H9 (cell line): Measurements from ENCODE around the gene TNRC18. TPM values are rescaled to one million over a fixed set of nuclear protein-coding genes. Genes with fewer than 3 reads are reported as not detected.

Source experiments
- DNase-seq: peaks from one replicate; pipeline ENCODE4 v3.0.0-alpha.2; 2017
- H2AFZ ChIP-seq: one replicate; pipeline ENCODE4 v1.6.1; 2013; ENCODE audit warnings: mild to moderate bottlenecking, low read length, control low read depth, moderate library complexity
- H2AK5ac ChIP-seq: 2 replicates; pipeline ENCODE4 v1.6.1; 2013; ENCODE audit warnings: low read length, control low read depth, mixed read lengths; ENCODE audit not compliant: insufficient read length
- H2BK120ac ChIP-seq: one replicate; pipeline ENCODE4 v1.6.1; 2013; ENCODE audit warnings: low read depth, mild to moderate bottlenecking, low read length, control low read depth, inconsistent platforms; ENCODE audit not compliant: poor library complexity, severe bottlenecking
- H2BK12ac ChIP-seq: 2 replicates; pipeline ENCODE4 v1.6.1; 2013; ENCODE audit warnings: low read length, control low read depth, mixed read lengths, low read depth; ENCODE audit not compliant: insufficient read length
- H2BK15ac ChIP-seq: 2 replicates; pipeline ENCODE4 v1.6.1; 2013; ENCODE audit warnings: low read depth, low read length, control low read depth
- H2BK20ac ChIP-seq: one replicate; pipeline ENCODE4 v1.6.1; 2013; ENCODE audit warnings: low read depth, mild to moderate bottlenecking, low read length, control low read depth, inconsistent platforms; ENCODE audit not compliant: poor library complexity, severe bottlenecking
- H2BK5ac ChIP-seq: 2 replicates; pipeline ENCODE4 v1.6.1; 2013; ENCODE audit warnings: low read length, control low read depth, mixed read lengths; ENCODE audit not compliant: insufficient read length
- H3K14ac ChIP-seq: 2 replicates; pipeline ENCODE4 v1.6.1; 2013; ENCODE audit warnings: low read length, control low read depth; ENCODE audit not compliant: insufficient read depth
- H3K18ac ChIP-seq: 2 replicates; pipeline ENCODE4 v1.6.1; 2013; ENCODE audit warnings: low read depth, mild to moderate bottlenecking, mixed read lengths, low read length, control low read depth; ENCODE audit not compliant: insufficient read length
- H3K23ac ChIP-seq: 2 replicates; pipeline ENCODE4 v1.6.1; 2013; ENCODE audit warnings: low read length, control low read depth, mixed read lengths, low read depth; ENCODE audit not compliant: insufficient read length
- H3K23me2 ChIP-seq: 2 replicates; pipeline ENCODE4 v1.6.1; 2013; ENCODE audit warnings: low read depth, mild to moderate bottlenecking, mixed read lengths, low read length, control low read depth; ENCODE audit not compliant: insufficient read length, poor library complexity, severe bottlenecking
- H3K27ac ChIP-seq: 2 replicates; pipeline ENCODE4 v1.5.1; 2013; ENCODE audit warnings: low read length, control low read depth, mixed read lengths, low read depth; ENCODE audit not compliant: insufficient read length
- H3K27me3 ChIP-seq: 2 replicates; pipeline ENCODE4 v1.6.1; 2013; ENCODE audit warnings: low read length, control low read depth, inconsistent platforms; ENCODE audit not compliant: insufficient read depth
- H3K4ac ChIP-seq: 2 replicates; pipeline ENCODE4 v1.6.1; 2013; ENCODE audit warnings: low read depth, mild to moderate bottlenecking, control low read depth, inconsistent platforms, low read length, moderate library complexity
- H3K4me1 ChIP-seq: 2 replicates; pipeline ENCODE4 v1.6.1; 2013; ENCODE audit warnings: low read length, control low read depth, inconsistent platforms; ENCODE audit not compliant: insufficient read depth
- H3K4me2 ChIP-seq: 2 replicates; pipeline ENCODE4 v1.6.1; 2013; ENCODE audit warnings: low read length, control low read depth, mixed read lengths; ENCODE audit not compliant: insufficient read length, insufficient read depth
- H3K56ac ChIP-seq: 2 replicates; pipeline ENCODE4 v1.6.1; 2013; ENCODE audit warnings: low read depth, mild to moderate bottlenecking, mixed read lengths, low read length, control low read depth; ENCODE audit not compliant: insufficient read length
- H3K79me1 ChIP-seq: 2 replicates; pipeline ENCODE4 v1.6.1; 2013; ENCODE audit warnings: low read depth, mild to moderate bottlenecking, moderate library complexity, low read length, control low read depth, inconsistent platforms; ENCODE audit not compliant: insufficient read depth, poor library complexity, severe bottlenecking
- H3K79me2 ChIP-seq: 2 replicates; pipeline ENCODE4 v1.6.1; 2013; ENCODE audit warnings: low read length, control low read depth, inconsistent platforms; ENCODE audit not compliant: insufficient read depth
- H3K9ac ChIP-seq: 2 replicates; pipeline ENCODE4 v1.6.1; 2013; ENCODE audit warnings: low read length, control low read depth, mixed read lengths; ENCODE audit not compliant: insufficient read length; ENCODE audit errors: extremely low read depth
- H3K9me3 ChIP-seq: one replicate; pipeline ENCODE4 v1.6.1; 2013; ENCODE audit warnings: low read depth, low read length, inconsistent platforms; ENCODE audit not compliant: control insufficient read depth
- H3T11ph ChIP-seq: one replicate; pipeline ENCODE4 v1.6.1; 2013; ENCODE audit warnings: mild to moderate bottlenecking, low read length, control low read depth, inconsistent platforms
- H4K20me1 ChIP-seq: one replicate; pipeline ENCODE4 v1.6.1; 2013; ENCODE audit not compliant: control insufficient read depth, insufficient read length, insufficient read depth
- H4K5ac ChIP-seq: 2 replicates; pipeline ENCODE4 v1.6.1; 2013; ENCODE audit warnings: low read depth, mild to moderate bottlenecking, mixed read lengths, low read length, control low read depth; ENCODE audit not compliant: insufficient read length
- H4K8ac ChIP-seq: replicated peaks from 2 replicates; pipeline ENCODE4 v1.6.1; 2013; ENCODE audit warnings: low read length, control low read depth, mixed read lengths, low read depth; ENCODE audit not compliant: insufficient read length
- H4K91ac ChIP-seq: 2 replicates; pipeline ENCODE4 v1.6.1; 2013; ENCODE audit warnings: low read depth, mild to moderate bottlenecking, moderate library complexity, mixed read lengths, low read length, control low read depth; ENCODE audit not compliant: insufficient read length
- H3K27ac Mint-ChIP-seq, 3 experiments: 2 replicates in 2 of 3; 3 replicates in 1 of 3; pipeline ENCODE4 v1.8.0; 2020 to 2021; ENCODE audit warnings: mixed read lengths in 3 of 3, mild to moderate bottlenecking in 1 of 3, moderate library complexity in 1 of 3
- H3K27me3 Mint-ChIP-seq: 2 replicates; pipeline ENCODE4 v1.8.0; 2021; ENCODE audit warnings: low read depth, mild to moderate bottlenecking, moderate library complexity, mixed read lengths
- H3K36me3 Mint-ChIP-seq, 3 experiments: 2 replicates in 2 of 3; 3 replicates in 1 of 3; pipeline ENCODE4 v1.8.0; 2020 to 2021; ENCODE audit warnings: low read depth in 3 of 3, mixed read lengths in 3 of 3; ENCODE audit not compliant: insufficient read depth in 1 of 3
- H3K4me1 Mint-ChIP-seq, 2 experiments: 2 replicates each; pipeline ENCODE4 v1.8.0; 2020; ENCODE audit warnings: mixed read lengths in 2 of 2
- H3K4me3 Mint-ChIP-seq, 2 experiments: 2 replicates in 1 of 2; 3 replicates in 1 of 2; pipeline ENCODE4 v1.8.0; 2020 to 2021; ENCODE audit warnings: mild to moderate bottlenecking in 2 of 2, mixed read lengths in 2 of 2, moderate library complexity in 1 of 2
- H3K9me3 Mint-ChIP-seq, 2 experiments: 2 replicates in 1 of 2; 3 replicates in 1 of 2; pipeline ENCODE4 v1.8.0; 2020; ENCODE audit warnings: mild to moderate bottlenecking in 2 of 2, mixed read lengths in 2 of 2, moderate library complexity in 1 of 2
- CTCF ChIP-seq: fragments of 200-600 bp; sonication (generic); conservative IDR thresholded peaks from 3 replicates; pipeline ENCODE4 v1.8.0; 2021; ENCODE audit warnings: antibody characterized with exemption, mild to moderate bottlenecking
- WGBS: extraction: QIAGEN DNeasy Blood & Tissue Kit; methylation state at CpG from one replicate; pipeline ENCODE4 v1.1.7; 2013; ENCODE audit warnings: missing lambda C conversion rate, low lambda C conversion rate, mixed read lengths; ENCODE audit not compliant: insufficient read length; ENCODE audit errors: extremely low coverage; 5-methylcytosine and 5-hydroxymethylcytosine counted together
- total RNA-seq: library from RNA; stranded (reverse); gene quantifications from 2 replicates; pipeline ENCODE4 v1.2.1, GENCODE V29; 2021

TNRC18 gene
- total RNA-seq, 1 experiment from 2014 or later: 21.2 TPM

GRCh38 chr7:5374464-5374863, 49.2 kb downstream of the TNRC18 start:
- Histone ChIP-seq H3K4me1 (no peaks in the 10 kb centered on the region), H3K4ac (no peak overlapping the region), H4K20me1 (no peaks in the 10 kb centered on the region), H3K9ac (no peak overlapping the region), H3K79me2 (no peaks in the 10 kb centered on the region), H2BK120ac (no peak overlapping the region), H2AFZ (no peak overlapping the region), H4K5ac (no peak overlapping the region), H3T11ph (no peak overlapping the region), H2BK15ac (no peak overlapping the region), H3K14ac (no peak overlapping the region; the same call in 1 of the 2 replicates), H3K23me2 (no peaks in the 10 kb centered on the region), H3K9me3 (no peaks in the 10 kb centered on the region), H3K79me1 (no peaks in the 10 kb centered on the region), H3K4me2 (no peak overlapping the region), H3K18ac (no peak overlapping the region), H2BK5ac (no peak overlapping the region), H4K91ac (no peak overlapping the region), H3K27me3 (no peaks in the 10 kb centered on the region), H4K8ac (no peak overlapping the region), H3K27ac (no peak overlapping the region), H3K23ac (no peak overlapping the region), H2BK20ac (no peak overlapping the region), H2AK5ac (no peak overlapping the region), H3K56ac (no peak overlapping the region), H2BK12ac (no peak overlapping the region)
- Mint-ChIP-seq H3K4me3 (no peak overlapping the region), H3K27me3 (no peaks in the 10 kb centered on the region), H3K36me3 (peaks cover 0 to 6% (median 3%) of the 10 kb centered on the region in 3 experiments; a peak in 3 of 7 replicates), H3K9me3 (no peaks in the 10 kb centered on the region), H3K27ac (no peak overlapping the region), H3K4me1 (no peaks in the 10 kb centered on the region)
- WGBS: no CpG with 5 or more reads among the region's 19 CpGs
- DNase-seq: no peak
- no peak for TF ChIP-seq CTCF
